Measurements from ENCODE around the gene SDC3.
"Not testable (repeated sequence)": the region's sequence is repeated elsewhere in the genome, so short reads cannot be mapped to it uniquely, and the experiment has no call there.

Gene SDC3

DNA sequence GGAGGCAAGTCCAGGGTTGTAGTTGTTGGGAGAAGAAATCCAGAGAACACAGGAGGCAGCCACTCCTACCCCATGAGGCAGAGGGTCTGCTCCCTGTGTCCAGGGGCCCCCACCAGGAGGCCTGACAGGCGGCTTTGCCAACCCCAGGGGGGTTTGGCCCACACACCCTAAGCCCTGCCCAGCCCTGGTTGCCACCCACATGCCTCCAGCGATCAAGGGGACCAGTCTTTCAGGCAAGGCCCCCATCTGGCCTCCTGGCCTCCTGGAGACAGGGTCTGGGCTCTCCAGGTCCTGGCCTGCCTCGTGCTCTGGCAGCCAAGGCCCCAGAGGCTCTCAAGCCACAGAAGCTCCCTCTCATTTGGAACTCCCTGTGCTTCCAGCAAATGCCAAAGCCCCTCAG lies 38.5 kb downstream of the SDC3 start:
- Histone ChIP-seq H3F3A (ENCODE audit: control insufficient read depth, insufficient read depth) (no peaks in the 10 kb centered on the region), H3K4me3 (ENCODE audit: low read length) (no peak overlapping the region), H3K4me1 (ENCODE audit: control insufficient read depth, low read length) (no peaks in the 10 kb centered on the region), H3K27ac (ENCODE audit: low read depth, low read length) (no peak overlapping the region), H3K36me3 (ENCODE audit: control insufficient read depth, low read length) (no peaks in the 10 kb centered on the region), H3K9me2 (replicated peaks; ENCODE audit: control insufficient read depth, low read length) (no peaks in the 10 kb centered on the region), H4K20me1 (ENCODE audit: control insufficient read depth, insufficient read depth, low read depth, low read length) (no peaks in the 10 kb centered on the region), H3K27me3 (ENCODE audit: control insufficient read depth, low read length) (peaks cover 20% of the 10 kb centered on the region), H3K79me2 (ENCODE audit: control insufficient read depth, low read length) (no peaks in the 10 kb centered on the region), H3K9me3 (ENCODE audit: control insufficient read depth, insufficient read depth, low read length) (no peaks in the 10 kb centered on the region), H3K4me2 (ENCODE audit: low read length) (no peak overlapping the region)
- TF ChIP-seq, protein P1, sequence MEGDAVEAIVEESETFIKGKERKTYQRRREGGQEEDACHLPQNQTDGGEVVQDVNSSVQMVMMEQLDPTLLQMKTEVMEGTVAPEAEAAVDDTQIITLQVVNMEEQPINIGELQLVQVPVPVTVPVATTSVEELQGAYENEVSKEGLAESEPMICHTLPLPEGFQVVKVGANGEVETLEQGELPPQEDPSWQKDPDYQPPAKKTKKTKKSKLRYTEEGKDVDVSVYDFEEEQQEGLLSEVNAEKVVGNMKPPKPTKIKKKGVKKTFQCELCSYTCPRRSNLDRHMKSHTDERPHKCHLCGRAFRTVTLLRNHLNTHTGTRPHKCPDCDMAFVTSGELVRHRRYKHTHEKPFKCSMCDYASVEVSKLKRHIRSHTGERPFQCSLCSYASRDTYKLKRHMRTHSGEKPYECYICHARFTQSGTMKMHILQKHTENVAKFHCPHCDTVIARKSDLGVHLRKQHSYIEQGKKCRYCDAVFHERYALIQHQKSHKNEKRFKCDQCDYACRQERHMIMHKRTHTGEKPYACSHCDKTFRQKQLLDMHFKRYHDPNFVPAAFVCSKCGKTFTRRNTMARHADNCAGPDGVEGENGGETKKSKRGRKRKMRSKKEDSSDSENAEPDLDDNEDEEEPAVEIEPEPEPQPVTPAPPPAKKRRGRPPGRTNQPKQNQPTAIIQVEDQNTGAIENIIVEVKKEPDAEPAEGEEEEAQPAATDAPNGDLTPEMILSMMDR (IDR thresholded peaks at IDR 0.05; ENCODE audit: low read depth, low read length, poor library complexity, severe bottlenecking), result no peak
- no peak for TF ChIP-seq EZH2phosphoT487 (IDR thresholded peaks at IDR 0.05; ENCODE audit: borderline replicate concordance, low read length)

GRCh38 chr1:30868833-30869435 lies 39.6 kb downstream of the SDC3 start:
- peaks cover 26% of the 10 kb centered on the region for H3K27me3 ChIP-seq (ENCODE audit: control insufficient read depth, low read length)
- H3K36me3 ChIP-seq (ENCODE audit: control insufficient read depth, low read length), result no peaks in the 10 kb centered on the region
- TF ChIP-seq, protein P1 (IDR thresholded peaks at IDR 0.05; ENCODE audit: low read depth, low read length, poor library complexity, severe bottlenecking), result no peak
- no peak for TF ChIP-seq EZH2phosphoT487 (IDR thresholded peaks at IDR 0.05; ENCODE audit: borderline replicate concordance, low read length)
- H3K4me2 ChIP-seq (ENCODE audit: low read length), result no peak overlapping the region
- no peak overlapping the region for H3K27ac ChIP-seq (ENCODE audit: low read depth, low read length)
- no peaks in the 10 kb centered on the region for H3K79me2 ChIP-seq (ENCODE audit: control insufficient read depth, low read length)
- no peaks in the 10 kb centered on the region for H3K9me3 ChIP-seq (ENCODE audit: control insufficient read depth, insufficient read depth, low read length)
- H3F3A ChIP-seq (ENCODE audit: control insufficient read depth, insufficient read depth), result no peaks in the 10 kb centered on the region
- H3K4me3 ChIP-seq (ENCODE audit: low read length), result no peak overlapping the region
- H3K9me2 ChIP-seq (replicated peaks; ENCODE audit: control insufficient read depth, low read length), result no peaks in the 10 kb centered on the region
- no peaks in the 10 kb centered on the region for H4K20me1 ChIP-seq (ENCODE audit: control insufficient read depth, insufficient read depth, low read depth, low read length)
- H3K4me1 ChIP-seq (ENCODE audit: control insufficient read depth, low read length), result no peaks in the 10 kb centered on the region

DNA sequence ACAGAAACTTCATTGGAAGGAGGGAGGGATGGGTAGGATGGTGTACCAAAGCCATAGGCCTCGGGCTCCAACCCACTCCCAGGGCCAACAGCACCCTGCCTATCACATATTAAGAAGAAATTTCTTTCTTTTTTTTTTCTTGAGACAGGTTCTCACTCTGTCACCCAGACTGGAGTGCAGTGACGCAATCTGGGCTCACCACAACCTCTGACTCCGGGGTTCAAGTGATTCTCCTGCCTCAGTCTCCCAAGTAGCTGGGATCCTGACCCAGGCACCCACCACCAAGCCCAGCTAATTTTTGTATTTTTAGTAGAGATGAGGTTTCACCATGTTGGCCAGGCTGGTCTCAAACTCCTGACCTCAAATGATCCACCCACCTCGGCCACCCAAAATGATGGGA lies 40.5 kb downstream of the SDC3 start:
- not testable (repeated sequence) for H3F3A ChIP-seq (ENCODE audit: control insufficient read depth, insufficient read depth); H3K79me2 ChIP-seq (ENCODE audit: control insufficient read depth, low read length); H4K20me1 ChIP-seq (ENCODE audit: control insufficient read depth, insufficient read depth, low read depth, low read length); H3K4me3 ChIP-seq (ENCODE audit: low read length); H3K4me2 ChIP-seq (ENCODE audit: low read length); H3K27ac ChIP-seq (ENCODE audit: low read depth, low read length); H3K9me2 ChIP-seq (replicated peaks; ENCODE audit: control insufficient read depth, low read length); H3K36me3 ChIP-seq (ENCODE audit: control insufficient read depth, low read length); H3K4me1 ChIP-seq (ENCODE audit: control insufficient read depth, low read length); H3K9me3 ChIP-seq (ENCODE audit: control insufficient read depth, insufficient read depth, low read length)
- peaks cover 28% of the 10 kb centered on the region for H3K27me3 ChIP-seq (ENCODE audit: control insufficient read depth, low read length)

- no peaks in the 10 kb centered on the region for H4K20me1 ChIP-seq (ENCODE audit: control insufficient read depth, insufficient read depth, low read depth, low read length)
- H3K9me2 ChIP-seq (replicated peaks; ENCODE audit: control insufficient read depth, low read length), result no peaks in the 10 kb centered on the region
- H3K36me3 ChIP-seq (ENCODE audit: control insufficient read depth, low read length), result no peaks in the 10 kb centered on the region
- no peak overlapping the region for H3K27ac ChIP-seq (ENCODE audit: low read depth, low read length)
- H3K4me2 ChIP-seq (ENCODE audit: low read length), result no peak overlapping the region
- H3F3A ChIP-seq (ENCODE audit: control insufficient read depth, insufficient read depth), result no peaks in the 10 kb centered on the region
- no peak for TF ChIP-seq EZH2phosphoT487 (IDR thresholded peaks at IDR 0.05; ENCODE audit: borderline replicate concordance, low read length)
- TF ChIP-seq, protein P1 (IDR thresholded peaks at IDR 0.05; ENCODE audit: low read depth, low read length, poor library complexity, severe bottlenecking), result no peak
- H3K27me3 ChIP-seq (ENCODE audit: control insufficient read depth, low read length), result peaks cover 31% of the 10 kb centered on the region
- H3K4me1 ChIP-seq (ENCODE audit: control insufficient read depth, low read length), result no peaks in the 10 kb centered on the region
- H3K79me2 ChIP-seq (ENCODE audit: control insufficient read depth, low read length), result no peaks in the 10 kb centered on the region
- no peak overlapping the region for H3K4me3 ChIP-seq (ENCODE audit: low read length)
- H3K9me3 ChIP-seq (ENCODE audit: control insufficient read depth, insufficient read depth, low read length), result no peaks in the 10 kb centered on the region
Measured at GRCh38 chr1:30867537-30867936, 41.0 kb downstream of the SDC3 start.
